ENCODE measurements around the gene MXRA8.

The MXRA8 gene

DNA sequence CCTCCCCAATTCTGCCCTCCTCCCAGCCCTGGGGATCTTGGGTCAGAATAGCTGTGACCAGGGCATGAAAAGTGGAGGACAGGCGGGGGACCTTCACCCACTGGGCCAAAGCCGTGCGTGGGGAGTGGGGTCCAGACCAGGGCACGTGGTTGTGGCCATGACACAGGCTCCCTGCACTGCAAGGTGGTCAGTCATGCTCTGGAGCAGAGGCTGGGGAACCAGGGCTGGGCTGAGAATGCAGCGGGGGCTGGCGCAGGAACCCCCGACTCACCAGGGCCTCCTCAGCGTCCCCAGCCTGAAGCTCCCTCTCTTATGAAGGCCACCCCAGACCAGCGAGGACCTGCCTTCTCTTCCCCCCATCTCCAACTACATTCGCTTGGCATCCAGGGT is 11.9 kb downstream of the MXRA8 start:
- no peak for DNase-seq
- H3K27ac Mint-ChIP-seq, result no peak overlapping the region

DNA sequence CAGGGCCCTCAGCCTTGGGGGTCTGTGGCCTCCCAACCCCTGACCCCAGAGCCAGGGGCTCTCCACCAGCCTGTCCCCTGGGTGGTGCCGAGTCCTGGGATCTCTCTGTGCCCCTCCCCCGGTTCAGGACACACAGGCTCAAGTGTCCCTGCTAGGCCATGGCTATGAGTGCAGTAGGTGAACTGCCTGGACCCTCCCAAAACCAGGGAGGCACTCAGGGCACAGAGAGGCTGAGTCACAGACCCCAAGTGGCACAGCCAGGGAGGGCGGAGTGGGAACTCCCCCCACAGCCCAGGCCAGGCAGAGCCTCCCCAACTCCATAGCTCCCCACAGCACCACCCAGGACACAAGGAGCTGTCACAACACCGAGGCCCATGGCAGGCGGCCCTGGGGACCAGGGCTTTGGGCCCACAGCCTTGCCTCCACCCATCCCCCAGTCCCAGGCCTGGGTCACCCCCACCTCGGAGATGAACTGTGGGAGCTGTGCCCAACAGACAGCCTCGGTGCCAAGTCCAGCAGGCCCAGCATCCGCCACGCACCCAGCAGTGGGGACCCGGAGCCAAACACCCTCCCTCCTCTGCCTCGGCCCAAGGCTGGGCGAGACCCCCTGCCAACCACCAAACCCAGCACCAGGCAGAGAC is 12.4 kb downstream of the MXRA8 start:
- peaks cover 8 to 15% of the 10 kb centered on the region in 2 donors for H3K4me1 Mint-ChIP-seq (ENCODE audit: low read depth in 2 of 2)
- ATAC-seq (replicated peaks) (no peak), DNase-seq (no peak)
- peaks cover 4% of the 10 kb centered on the region for H3K36me3 Mint-ChIP-seq (ENCODE audit: insufficient read depth)
- H3K27me3 Mint-ChIP-seq, result no peaks in the 10 kb centered on the region
- H3K4me3 Mint-ChIP-seq, result no peak overlapping the region
- H3K27ac Mint-ChIP-seq, result peak overlapping the region in 1 of 2 donors; percentile 6
- no peaks in the 10 kb centered on the region for H3K9me3 Mint-ChIP-seq

More for the DNA sequence above, 11.9 kb downstream of the MXRA8 start:
- ATAC-seq (replicated peaks), result no peak
- no peaks in the 10 kb centered on the region for H3K9me3 Mint-ChIP-seq
- no peaks in the 10 kb centered on the region for H3K27me3 Mint-ChIP-seq
- H3K36me3 Mint-ChIP-seq (ENCODE audit: insufficient read depth), result peaks cover 4% of the 10 kb centered on the region
- no peak overlapping the region for H3K4me3 Mint-ChIP-seq
- peaks cover 8 to 15% of the 10 kb centered on the region in 2 donors for H3K4me1 Mint-ChIP-seq (ENCODE audit: low read depth in 2 of 2)

DNA sequence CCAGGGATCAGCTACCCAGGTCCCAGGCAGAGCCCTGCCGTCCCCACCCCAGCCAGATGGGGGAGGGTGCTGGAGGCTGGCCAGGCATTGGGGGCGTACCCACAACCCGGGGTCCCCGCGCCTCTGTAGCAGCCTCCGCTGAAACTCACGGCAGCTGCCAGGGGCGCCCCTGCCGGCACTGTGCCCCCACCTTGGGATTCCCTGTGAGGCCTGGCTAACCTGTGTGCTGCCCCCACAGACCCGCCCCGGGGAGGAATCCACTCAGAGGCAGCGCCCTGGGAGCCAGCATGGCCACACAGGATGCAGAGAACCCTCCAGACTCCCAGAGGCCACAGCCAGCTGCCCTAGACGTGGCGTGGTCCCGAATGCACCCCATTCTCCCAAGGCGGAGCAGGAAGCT is 13.0 kb downstream of the MXRA8 start:
- Mint-ChIP-seq H3K9me3 (no peaks in the 10 kb centered on the region), H3K36me3 (ENCODE audit: insufficient read depth) (peaks cover 5% of the 10 kb centered on the region), H3K27me3 (no peaks in the 10 kb centered on the region), H3K4me3 (no peak overlapping the region), H3K4me1 (ENCODE audit: low read depth in 2 of 2) (peaks cover 8 to 15% of the 10 kb centered on the region in 2 donors), H3K27ac (peak overlapping the region in 1 of 2 donors; percentile 6)
- no peak for DNase-seq
- ATAC-seq (replicated peaks), result no peak

DNA sequence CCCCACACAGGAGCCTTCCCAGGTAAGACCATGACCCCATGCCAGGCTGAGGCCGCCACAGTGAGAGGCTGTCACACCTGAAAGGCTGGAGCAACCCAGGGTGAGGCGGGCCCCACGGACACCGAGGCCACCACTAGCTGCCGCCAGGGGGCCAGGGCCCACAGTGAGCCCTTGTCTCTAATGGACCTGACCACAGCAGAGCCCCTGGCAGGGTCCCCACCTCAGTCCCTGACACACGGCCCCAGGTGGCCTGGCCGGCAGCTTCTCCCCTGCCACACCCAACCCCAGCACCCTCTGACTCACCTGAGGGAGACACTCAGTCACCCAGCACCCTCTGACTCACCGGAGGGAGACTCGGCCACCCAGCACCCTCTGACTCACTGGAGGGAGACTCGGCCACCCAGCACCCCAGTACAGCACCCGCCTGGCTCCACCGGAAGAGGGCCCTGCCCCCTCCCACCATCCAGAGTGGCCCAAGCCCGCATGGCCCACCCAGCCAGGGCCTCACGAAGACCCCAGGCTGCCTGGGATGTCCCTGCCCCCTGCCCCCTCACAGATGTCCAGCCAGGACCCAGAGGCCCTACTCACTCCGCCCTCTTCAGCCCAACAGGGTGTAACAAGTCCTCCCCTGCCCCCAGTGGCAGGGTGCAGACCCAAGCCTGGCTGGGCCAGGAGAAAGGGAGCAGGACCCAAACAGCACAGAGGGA is 13.5 kb downstream of the MXRA8 start:
- no peaks in the 10 kb centered on the region for H3K9me3 Mint-ChIP-seq

DNA sequence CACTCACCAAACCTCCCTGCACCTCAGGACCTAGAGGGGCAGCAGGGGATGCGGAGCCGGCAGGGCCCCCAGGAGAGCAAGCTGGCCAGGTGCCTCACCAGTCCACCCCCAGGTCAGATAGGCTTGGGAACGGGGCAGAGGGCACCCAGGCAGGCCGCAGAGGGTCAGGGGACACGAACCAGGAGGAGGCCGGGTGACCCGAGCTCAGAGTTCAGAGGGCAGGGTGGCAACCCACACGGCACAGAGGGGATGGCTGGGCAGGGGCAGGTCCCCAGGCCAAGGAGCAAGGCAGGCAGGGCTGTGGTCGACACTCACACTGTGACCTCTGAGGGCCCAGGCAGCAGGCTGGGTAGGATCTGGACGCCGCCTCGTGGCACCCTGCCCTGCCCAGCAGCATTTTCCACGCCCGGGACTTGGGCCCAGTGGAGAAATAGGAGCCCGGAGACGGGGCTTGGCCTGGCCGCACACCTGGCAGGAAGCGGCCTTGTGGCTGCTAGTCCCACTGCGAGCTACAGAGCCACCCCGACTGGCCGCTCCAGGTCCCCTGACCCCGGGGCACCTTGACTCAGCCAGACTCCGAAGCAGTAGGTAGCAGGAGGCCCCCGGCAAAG is 14.4 kb downstream of the MXRA8 start:
- peaks cover 13% of the 10 kb centered on the region for H3K36me3 Mint-ChIP-seq (ENCODE audit: insufficient read depth)

More for the DNA sequence above, 13.5 kb downstream of the MXRA8 start:
- no peak for DNase-seq
- Mint-ChIP-seq H3K4me3 (no peak overlapping the region), H3K36me3 (ENCODE audit: insufficient read depth) (peaks cover 10% of the 10 kb centered on the region), H3K27me3 (no peaks in the 10 kb centered on the region), H3K4me1 (ENCODE audit: low read depth in 2 of 2) (peaks cover 8 to 15% of the 10 kb centered on the region in 2 donors), H3K27ac (peak overlapping the region in 1 of 2 donors; percentile 6)
- no peak for ATAC-seq (replicated peaks)

DNA sequence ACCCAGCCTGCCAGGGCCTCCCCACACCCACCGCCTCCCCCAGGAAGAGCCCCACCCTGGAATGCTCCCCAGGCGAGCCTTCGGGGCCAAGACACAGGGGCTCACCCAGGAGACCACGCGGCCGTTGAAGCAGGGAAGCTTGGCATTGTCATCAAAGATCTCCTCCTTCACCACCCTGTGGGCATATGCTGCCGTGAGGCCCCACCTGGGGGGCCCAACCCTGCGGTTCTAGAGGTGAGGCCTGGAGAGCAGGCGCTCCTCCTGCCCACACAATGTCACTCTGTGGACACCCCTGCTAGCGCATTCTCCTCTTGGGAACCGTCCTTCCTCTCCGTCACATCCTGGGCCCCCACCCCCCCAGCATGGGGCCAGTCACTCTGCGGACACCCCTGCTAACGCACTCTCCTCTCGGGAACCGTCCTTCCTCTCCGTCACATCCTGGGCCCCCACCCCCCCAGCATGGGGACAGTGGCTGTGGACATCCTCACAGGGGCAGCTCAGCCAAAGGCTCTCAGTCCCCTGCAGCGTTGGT is 15.7 kb downstream of the MXRA8 start:
- Mint-ChIP-seq H3K27ac (no peak overlapping the region), H3K36me3 (ENCODE audit: insufficient read depth) (peaks cover 13% of the 10 kb centered on the region), H3K9me3 (no peaks in the 10 kb centered on the region), H3K4me3 (no peak overlapping the region), H3K4me1 (ENCODE audit: low read depth in 2 of 2) (peaks cover 8 to 15% of the 10 kb centered on the region in 2 donors), H3K27me3 (no peaks in the 10 kb centered on the region)
- DNase-seq (no peak), ATAC-seq (replicated peaks) (no peak)

More for the DNA sequence above, 14.4 kb downstream of the MXRA8 start:
- no peak overlapping the region for H3K4me3 Mint-ChIP-seq
- peaks cover 8 to 15% of the 10 kb centered on the region in 2 donors for H3K4me1 Mint-ChIP-seq (ENCODE audit: low read depth in 2 of 2)
- ATAC-seq (replicated peaks), result no peak
- no peak for DNase-seq
- H3K27ac Mint-ChIP-seq, result no peak overlapping the region
- no peaks in the 10 kb centered on the region for H3K9me3 Mint-ChIP-seq
- no peaks in the 10 kb centered on the region for H3K27me3 Mint-ChIP-seq

DNA sequence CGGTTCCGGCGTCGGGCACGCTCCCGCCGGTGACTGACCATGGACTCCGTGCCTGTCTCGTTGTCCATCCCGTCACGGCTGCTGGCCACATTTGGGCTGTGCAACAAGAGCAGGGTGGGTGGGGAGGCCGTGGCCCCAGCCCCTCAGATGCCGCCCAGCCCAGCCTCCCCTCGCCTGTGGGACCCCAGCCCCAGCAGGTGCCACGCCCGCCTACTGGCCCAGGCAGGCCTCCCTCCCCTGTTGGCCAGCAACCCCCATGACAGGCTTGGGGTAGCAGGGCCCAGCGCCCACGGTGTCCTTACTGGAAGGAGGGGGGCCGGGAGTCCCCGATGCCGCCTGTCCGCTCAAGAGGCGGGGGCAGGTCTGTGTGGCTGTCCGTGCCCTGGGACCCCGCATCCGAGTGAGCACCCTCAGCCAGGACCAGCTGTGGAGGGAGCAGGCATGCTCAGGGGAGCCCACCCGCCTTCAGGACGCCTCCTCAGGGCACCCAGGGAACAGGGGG is 16.2 kb downstream of the MXRA8 start:
- Mint-ChIP-seq H3K36me3 (ENCODE audit: insufficient read depth) (peaks cover 18% of the 10 kb centered on the region), H3K9me3 (no peaks in the 10 kb centered on the region), H3K27ac (no peak overlapping the region), H3K4me1 (ENCODE audit: low read depth in 2 of 2) (peaks cover 5 to 12% of the 10 kb centered on the region in 2 donors), H3K27me3 (no peaks in the 10 kb centered on the region), H3K4me3 (no peak overlapping the region)
- DNase-seq, result no peak
- no peak for ATAC-seq (replicated peaks)

DNA sequence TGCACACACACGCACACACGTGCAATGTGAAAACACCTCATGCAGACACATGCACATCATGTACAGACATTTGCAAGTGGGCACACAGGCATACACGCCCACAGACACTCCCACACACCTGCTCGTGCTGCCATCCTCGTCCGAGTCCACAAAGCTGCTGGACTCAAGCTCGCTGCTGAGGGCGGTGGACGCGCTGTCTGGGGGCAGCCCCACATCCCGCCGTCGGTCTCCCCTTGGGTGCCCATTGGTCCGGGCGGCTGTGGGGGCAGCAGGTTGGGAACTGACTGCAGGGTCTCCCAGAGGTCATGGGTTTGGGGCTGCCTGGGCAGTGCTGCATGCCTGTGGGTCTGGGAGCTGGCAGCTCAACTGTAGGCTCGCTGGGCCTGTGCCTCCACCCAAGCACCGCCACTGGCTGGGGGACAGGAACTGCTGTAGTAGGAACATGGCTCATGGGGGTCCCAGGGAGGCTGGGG is 16.8 kb downstream of the MXRA8 start:
- DNase-seq, result no peak
- Mint-ChIP-seq H3K9me3 (no peaks in the 10 kb centered on the region), H3K27me3 (no peaks in the 10 kb centered on the region), H3K27ac (no peak overlapping the region), H3K4me1 (ENCODE audit: low read depth in 2 of 2) (peaks cover under 1 to 7% of the 10 kb centered on the region in 2 donors), H3K4me3 (no peak overlapping the region), H3K36me3 (ENCODE audit: insufficient read depth) (peaks cover 19% of the 10 kb centered on the region)
- no peak for ATAC-seq (replicated peaks)

DNA sequence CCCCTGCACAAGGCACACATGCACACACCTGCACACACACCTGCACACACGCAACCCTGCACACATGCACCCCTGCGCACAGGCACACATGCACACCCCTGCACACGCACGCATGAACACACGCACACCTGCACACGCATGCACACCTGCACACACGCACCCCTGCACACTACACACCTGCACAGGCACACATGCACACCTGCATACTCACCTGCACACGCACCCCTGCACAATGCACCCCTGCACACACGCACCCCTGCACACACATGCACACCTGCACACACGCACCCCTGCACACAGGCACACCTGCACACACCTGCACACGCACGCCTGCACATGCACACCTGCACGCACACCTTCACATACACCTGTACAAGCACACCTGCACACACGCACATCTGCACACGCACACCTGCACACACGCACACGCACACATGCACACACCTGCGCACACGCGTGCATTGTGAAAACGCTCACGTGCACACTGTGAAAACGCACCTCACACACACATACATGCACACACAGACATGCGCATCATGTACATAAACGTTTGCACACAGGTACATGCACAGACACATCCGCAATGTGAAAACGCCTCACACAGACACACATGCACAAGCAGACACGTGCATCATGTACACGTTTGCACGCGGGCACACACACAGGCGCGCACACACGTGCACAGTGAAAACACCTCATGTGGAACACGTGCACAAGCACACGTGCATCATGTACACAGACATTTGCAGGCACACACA is 17.4 kb downstream of the MXRA8 start:
- H3K27ac Mint-ChIP-seq, result no peak overlapping the region
- no peaks in the 10 kb centered on the region for H3K27me3 Mint-ChIP-seq
- peaks cover 19% of the 10 kb centered on the region for H3K36me3 Mint-ChIP-seq (ENCODE audit: insufficient read depth)
- DNase-seq, result no peak
- no peak overlapping the region for H3K4me3 Mint-ChIP-seq
- no peaks in the 10 kb centered on the region for H3K9me3 Mint-ChIP-seq
- H3K4me1 Mint-ChIP-seq (ENCODE audit: low read depth in 2 of 2), result peaks cover 0 to 6% of the 10 kb centered on the region in 2 donors
- ATAC-seq (replicated peaks), result no peak

DNA sequence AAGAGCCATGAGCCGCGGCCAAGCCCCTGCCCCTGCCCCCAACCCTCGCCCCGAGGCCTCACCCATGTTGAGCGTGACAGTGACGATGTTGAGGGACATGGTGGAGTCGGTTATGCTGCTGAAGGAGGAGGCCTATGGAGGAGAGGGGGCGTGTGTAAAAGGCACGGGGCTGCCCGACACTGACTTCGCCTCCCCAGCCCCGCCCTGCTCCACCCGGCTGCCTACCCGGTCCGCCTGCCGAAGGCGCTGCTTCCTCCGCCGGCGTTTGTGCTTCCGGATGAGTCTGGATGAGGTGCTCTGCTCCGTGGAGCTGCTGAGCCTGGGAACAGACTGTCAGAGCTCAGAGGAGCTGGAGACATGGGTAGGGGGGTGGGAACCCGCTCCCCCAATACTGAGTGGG is 18.2 kb downstream of the MXRA8 start:
- H3K4me1 Mint-ChIP-seq (ENCODE audit: low read depth in 2 of 2), result peaks cover 0 to 6% of the 10 kb centered on the region in 2 donors
- H3K9me3 Mint-ChIP-seq, result no peaks in the 10 kb centered on the region
- DNase-seq (no peak), ATAC-seq (replicated peaks) (no peak)
- H3K36me3 Mint-ChIP-seq (ENCODE audit: insufficient read depth), result peaks cover 19% of the 10 kb centered on the region
- no peak overlapping the region for H3K4me3 Mint-ChIP-seq
- H3K27me3 Mint-ChIP-seq, result no peaks in the 10 kb centered on the region
- no peak overlapping the region for H3K27ac Mint-ChIP-seq

DNA sequence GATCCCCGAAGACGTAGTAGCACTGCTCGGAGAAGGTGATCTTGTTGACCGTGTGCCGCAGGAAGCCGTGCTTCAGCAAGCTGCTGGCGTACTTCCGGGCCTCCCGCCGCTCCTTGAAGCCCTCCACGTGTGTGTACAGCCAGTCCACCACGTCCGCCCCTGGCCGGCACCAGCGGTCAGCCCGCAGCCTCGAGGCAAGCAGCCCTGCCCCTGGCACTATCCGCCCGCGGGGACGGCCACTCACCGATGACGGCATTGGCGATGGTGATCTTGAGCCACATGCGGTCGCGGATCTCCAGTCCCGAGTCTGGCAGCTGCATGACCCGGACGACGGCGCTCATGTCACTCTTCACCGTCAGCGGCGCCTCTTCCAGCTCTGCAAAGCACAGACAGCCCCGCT is 20.1 kb downstream of the MXRA8 start:
- no peak overlapping the region for H3K4me3 Mint-ChIP-seq
- ATAC-seq (replicated peaks) (no peak), DNase-seq (no peak)
- no peak overlapping the region for H3K27ac Mint-ChIP-seq
- H3K27me3 Mint-ChIP-seq, result no peaks in the 10 kb centered on the region
- peaks cover 0 to 1% of the 10 kb centered on the region in 2 donors for H3K4me1 Mint-ChIP-seq (ENCODE audit: low read depth in 2 of 2)
- H3K36me3 Mint-ChIP-seq (ENCODE audit: insufficient read depth), result peaks cover 24% of the 10 kb centered on the region
- H3K9me3 Mint-ChIP-seq, result no peaks in the 10 kb centered on the region

DNA sequence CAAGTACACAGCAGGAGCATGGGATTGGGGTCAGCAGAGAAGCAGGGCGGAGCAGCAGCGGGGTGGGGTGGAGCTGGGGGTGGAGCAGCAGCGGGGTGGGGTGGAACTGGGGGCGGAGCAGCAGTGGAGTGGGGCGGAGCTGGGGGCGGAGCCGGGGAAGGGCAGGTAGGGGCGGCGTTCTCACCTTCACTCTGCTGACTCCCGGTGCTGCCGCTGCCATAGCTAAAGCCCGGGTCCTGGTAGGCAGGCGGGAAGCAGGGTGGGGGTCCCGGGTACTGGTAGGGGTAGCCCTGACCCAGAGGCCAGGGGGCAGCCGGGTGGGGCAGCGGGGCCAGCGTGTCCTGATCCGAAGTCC is 20.6 kb downstream of the MXRA8 start:
- no peak for DNase-seq
- no peak overlapping the region for H3K27ac Mint-ChIP-seq

More for the DNA sequence above, 20.6 kb downstream of the MXRA8 start:
- H3K36me3 Mint-ChIP-seq (ENCODE audit: insufficient read depth), result peaks cover 22% of the 10 kb centered on the region
- no peaks in the 10 kb centered on the region for H3K4me1 Mint-ChIP-seq (ENCODE audit: low read depth in 2 of 2)
- no peaks in the 10 kb centered on the region for H3K27me3 Mint-ChIP-seq
- ATAC-seq (replicated peaks), result peak; percentile 40
- no peaks in the 10 kb centered on the region for H3K9me3 Mint-ChIP-seq
- no peak overlapping the region for H3K4me3 Mint-ChIP-seq

All from effector memory CD8-positive, alpha-beta T cell (primary cell).